Measurements from ENCODE around the gene HSD11B1. TPM values are rescaled to one million over a fixed set of nuclear protein-coding genes. Genes with fewer than 3 reads are reported as not detected.

The HSD11B1 gene
- total and polyA plus RNA-seq, 2 donors (not counting 3 experiments of a cell fraction or from before 2014, with no cell fraction given) = not detected

DNA sequence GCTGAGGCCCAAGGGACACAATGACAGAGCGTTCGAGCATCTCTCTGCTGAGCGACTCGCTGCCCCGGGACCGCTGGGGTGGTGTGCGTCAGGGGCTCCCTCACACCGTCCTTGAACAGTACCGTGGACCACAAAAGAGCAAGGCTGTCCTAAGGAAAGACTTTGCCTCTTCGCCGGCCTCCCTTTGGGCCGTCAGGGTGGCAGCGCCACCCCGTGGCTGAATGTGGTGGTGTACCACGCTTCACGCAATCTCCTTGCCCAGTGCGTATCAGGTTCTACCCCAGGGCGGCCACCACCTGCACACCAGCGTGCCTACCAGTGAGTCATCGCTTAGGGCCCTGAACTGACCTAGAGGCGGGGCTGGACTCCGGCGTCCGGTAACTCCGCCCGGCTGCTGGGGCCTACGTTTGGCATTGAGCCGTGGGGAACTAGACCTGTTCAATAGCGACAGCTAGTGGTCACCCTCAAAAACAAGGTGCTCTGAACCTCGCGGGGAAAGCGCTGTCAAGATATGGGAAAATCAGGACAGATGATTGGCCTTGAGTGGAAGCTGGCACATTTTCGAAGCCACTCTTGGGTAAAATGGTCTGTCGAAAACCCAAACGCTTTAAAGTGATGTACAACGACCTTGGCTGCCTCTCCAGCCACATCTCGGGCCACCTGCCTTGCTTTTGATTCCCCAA, 43.1 kb downstream of the HSD11B1 start:
- intact Hi-C loops (cut with micrococcal nuclease) (loop anchor here (1.0 to 5.0 kb wide), 10 partner anchors 22 to 240 kb away; partner anchors contain the start of gene C1orf74), dilution Hi-C loops (cut with MboI; ENCODE audit: extremely low pct_ligation_motif_present, low sequenced_read_pairs) (no loop called here)
- CTCF ChIA-PET = interaction anchor here (0.6 to 2.8 kb wide), 29 partner anchors 9 to 187 kb away, joined by 3 to 35 read pairs (median 4); partner anchors contain the start of gene TRAF3IP3
- Histone ChIP-seq H3K9me1 (replicated peaks; ENCODE audit: control insufficient read depth, extremely low read depth, insufficient read depth, low read length) (no peaks in the 10 kb centered on the region), H3K4me2 (ENCODE audit: insufficient read depth, low read length) (no peak overlapping the region), H4K20me1 (replicated peaks; ENCODE audit: control insufficient read depth, extremely low read depth, insufficient read depth, low read length) (no peaks in the 10 kb centered on the region), H2AFZ (ENCODE audit: low read depth, low read length) (peak overlapping the region; percentile 27), H3K27ac (ENCODE audit: insufficient read depth, low read depth, low read length) (no peak overlapping the region), H3K9me3 (replicated peaks; ENCODE audit: control insufficient read depth, insufficient read depth, low read length) (no peaks in the 10 kb centered on the region), H3K9ac (replicated peaks; ENCODE audit: extremely low read depth, insufficient read depth, low read length) (no peak overlapping the region), H3K4me1 (ENCODE audit: control insufficient read depth, extremely low read depth, insufficient read depth, low read length) (no peaks in the 10 kb centered on the region), H3K36me3 (ENCODE audit: control insufficient read depth in 2 of 2, extremely low read depth in 1 of 2, insufficient read depth in 2 of 2, low read length in 2 of 2) (no peaks in the 10 kb centered on the region), H3K79me2 (ENCODE audit: control insufficient read depth, insufficient read depth, low read length) (no peaks in the 10 kb centered on the region), H3K4me3 (replicated peaks in 1 of 3; ENCODE audit: insufficient read depth in 1 of 3, low read depth in 1 of 3, low read length in 3 of 3) (no peak overlapping the region), H3K27me3 (ENCODE audit: control insufficient read depth in 2 of 2, insufficient read depth in 2 of 2, low read length in 2 of 2) (peaks cover 0 to 5% of the 10 kb centered on the region in 2 experiments)
- FAIRE-seq (peak; percentile 97), DNase-seq (ENCODE audit: low read depth, low spot score) (peak; percentile 93)
- TF ChIP-seq FOS (IDR thresholded peaks at IDR 0.05; ENCODE audit: borderline replicate concordance, insufficient read depth, low read length) (peak; percentile 76), GATA2 (IDR thresholded peaks at IDR 0.05; ENCODE audit: insufficient read depth, insufficient read length, low read depth, low read length) (no peak), POLR2AphosphoS5 (IDR thresholded peaks at IDR 0.05; ENCODE audit: insufficient read depth, low read depth, low read length) (peak; percentile 66), POLR2A (IDR thresholded peaks at IDR 0.05; ENCODE audit: low read depth, low read length) (no peak), MYC (IDR thresholded peaks at IDR 0.05; ENCODE audit: low read depth, low read length) (no peak), EZH2 (IDR thresholded peaks at IDR 0.05; ENCODE audit: borderline replicate concordance, low read depth, low read length, severe bottlenecking) (no peak), JUN (IDR thresholded peaks at IDR 0.05; ENCODE audit: borderline replicate concordance, insufficient read depth, insufficient read length, low read depth) (peak; percentile 74)
- TF ChIP-seq, protein P1, sequence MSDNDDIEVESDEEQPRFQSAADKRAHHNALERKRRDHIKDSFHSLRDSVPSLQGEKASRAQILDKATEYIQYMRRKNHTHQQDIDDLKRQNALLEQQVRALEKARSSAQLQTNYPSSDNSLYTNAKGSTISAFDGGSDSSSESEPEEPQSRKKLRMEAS (IDR thresholded peaks at IDR 0.05; ENCODE audit: insufficient read depth, insufficient read length) = peak; percentile 47
- TF ChIP-seq, protein P2, sequence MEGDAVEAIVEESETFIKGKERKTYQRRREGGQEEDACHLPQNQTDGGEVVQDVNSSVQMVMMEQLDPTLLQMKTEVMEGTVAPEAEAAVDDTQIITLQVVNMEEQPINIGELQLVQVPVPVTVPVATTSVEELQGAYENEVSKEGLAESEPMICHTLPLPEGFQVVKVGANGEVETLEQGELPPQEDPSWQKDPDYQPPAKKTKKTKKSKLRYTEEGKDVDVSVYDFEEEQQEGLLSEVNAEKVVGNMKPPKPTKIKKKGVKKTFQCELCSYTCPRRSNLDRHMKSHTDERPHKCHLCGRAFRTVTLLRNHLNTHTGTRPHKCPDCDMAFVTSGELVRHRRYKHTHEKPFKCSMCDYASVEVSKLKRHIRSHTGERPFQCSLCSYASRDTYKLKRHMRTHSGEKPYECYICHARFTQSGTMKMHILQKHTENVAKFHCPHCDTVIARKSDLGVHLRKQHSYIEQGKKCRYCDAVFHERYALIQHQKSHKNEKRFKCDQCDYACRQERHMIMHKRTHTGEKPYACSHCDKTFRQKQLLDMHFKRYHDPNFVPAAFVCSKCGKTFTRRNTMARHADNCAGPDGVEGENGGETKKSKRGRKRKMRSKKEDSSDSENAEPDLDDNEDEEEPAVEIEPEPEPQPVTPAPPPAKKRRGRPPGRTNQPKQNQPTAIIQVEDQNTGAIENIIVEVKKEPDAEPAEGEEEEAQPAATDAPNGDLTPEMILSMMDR (IDR thresholded peaks at IDR 0.05; ENCODE audit: extremely low read depth in 1 of 2, insufficient read depth in 1 of 2, low read depth in 1 of 2, low read length in 2 of 2) = peak; percentile 80 to 97
- POLR2A ChIA-PET = no interaction called here
- BruUV-seq (replicated peaks) = no TSS peak

Measured in endothelial cell of umbilical vein (primary cell).